OCI-LY1 (cell line): ENCODE measurements around the gene CAB39.

Experiments used
- H2AFZ ChIP-seq: fragments of 200-600 bp; sonication (generic), shearing (Covaris generic); 2 replicates; pipeline ENCODE4 v1.6.0; 2014; ENCODE audit warnings: antibody characterized with exemption, mild to moderate bottlenecking, low read length
- H3F3A ChIP-seq: fragments of 200-600 bp; sonication (generic), shearing (Covaris generic); 2 replicates; pipeline ENCODE4 v1.6.0; 2014; ENCODE audit warnings: mild to moderate bottlenecking, antibody characterized with exemption, low read length, moderate library complexity; ENCODE audit not compliant: insufficient read depth
- H3K27ac ChIP-seq: fragments of 200-600 bp; sonication (generic); 2 replicates; pipeline ENCODE4 v1.5.1; 2014; ENCODE audit warnings: low read length, mixed run types, mild to moderate bottlenecking, low read depth; ENCODE audit not compliant: poor library complexity, severe bottlenecking
- H3K27me3 ChIP-seq: fragments of 200-600 bp; sonication (generic); 2 replicates; pipeline ENCODE4 v1.6.0; 2014; ENCODE audit warnings: antibody characterized with exemption, mild to moderate bottlenecking, low read length, moderate library complexity; ENCODE audit not compliant: insufficient read depth
- H3K36me3 ChIP-seq: fragments of 200-600 bp; sonication (generic); 2 replicates; pipeline ENCODE4 v1.6.1; 2014; ENCODE audit warnings: mild to moderate bottlenecking, antibody characterized with exemption, low read length, moderate library complexity, mixed read lengths; ENCODE audit not compliant: insufficient read depth
- H3K4me1 ChIP-seq: fragments of 200-600 bp; sonication (generic); 2 replicates; pipeline ENCODE4 v1.5.1; 2014; ENCODE audit warnings: mild to moderate bottlenecking, low read length, moderate library complexity; ENCODE audit not compliant: insufficient read depth, severe bottlenecking
- H3K4me2 ChIP-seq: fragments of 200-600 bp; sonication (generic), shearing (Covaris generic); 2 replicates; pipeline ENCODE4 v1.6.1; 2014; ENCODE audit warnings: low read length
- H3K4me3 ChIP-seq: fragments of 200-600 bp; sonication (generic); 2 replicates; pipeline ENCODE4 v1.5.1; 2014; ENCODE audit warnings: low read length, low read depth, mild to moderate bottlenecking, mixed read lengths; ENCODE audit not compliant: poor library complexity, severe bottlenecking
- H3K79me2 ChIP-seq: fragments of 200-600 bp; shearing (Covaris generic); 2 replicates; pipeline ENCODE4 v1.6.1; 2016; ENCODE audit warnings: mixed run types, low read length, mixed read lengths; ENCODE audit not compliant: insufficient read depth
- H3K9ac ChIP-seq: fragments of 200-600 bp; sonication (generic), shearing (Covaris generic); 2 replicates; pipeline ENCODE4 v1.6.1; 2014; ENCODE audit warnings: mild to moderate bottlenecking, low read length, mixed read lengths
- H3K9me2 ChIP-seq: fragments of 200-600 bp; sonication (generic), shearing (Covaris generic); 2 replicates; pipeline ENCODE4 v1.6.1; 2014; ENCODE audit warnings: low read depth, mild to moderate bottlenecking, low read length, mixed read lengths
- H3K9me3 ChIP-seq: fragments of 200-600 bp; shearing (Covaris generic); 2 replicates; pipeline ENCODE4 v1.6.1; 2014; ENCODE audit warnings: low read length, mixed read lengths
- H4K20me1 ChIP-seq: fragments of 200-600 bp; sonication (generic), shearing (Covaris generic); 2 replicates; pipeline ENCODE4 v1.6.0; 2016; ENCODE audit warnings: mild to moderate bottlenecking, low read length; ENCODE audit not compliant: insufficient read depth
- CTCF ChIP-seq: fragments of 200-600 bp; sonication (generic), shearing (Covaris generic); IDR thresholded peaks from 2 replicates; pipeline ENCODE4 v1.5.1; 2017; ENCODE audit warnings: mild to moderate bottlenecking, antibody characterized with exemption, low read length, moderate library complexity, mixed read lengths
- EZH2 ChIP-seq: fragments of 200-600 bp; sonication (generic), shearing (Covaris generic); IDR thresholded peaks from 2 replicates; pipeline ENCODE4 v1.8.0; 2017; ENCODE audit warnings: borderline replicate concordance, mixed run types, mild to moderate bottlenecking, antibody characterized with exemption, low read length, moderate library complexity, mixed read lengths

Gene CAB39

DNA sequence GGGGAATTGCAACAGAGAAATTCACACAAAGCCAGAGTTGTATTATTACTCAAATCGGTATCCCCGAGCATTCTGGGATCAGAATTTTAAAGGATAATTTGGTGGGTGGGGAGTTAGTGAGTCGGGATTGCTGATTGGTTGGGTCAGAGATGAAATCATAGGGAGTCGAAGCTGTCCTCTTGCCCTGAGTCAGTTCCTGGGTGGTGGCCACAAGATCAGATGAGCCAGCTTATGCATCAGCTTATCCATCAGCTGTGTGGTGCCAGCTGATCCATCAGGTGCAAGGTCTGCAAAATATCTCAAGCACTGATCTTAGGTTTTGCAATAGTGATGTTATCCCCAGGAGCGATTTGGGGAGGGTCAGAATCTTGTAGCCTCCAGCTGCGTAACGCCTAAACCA is 117.8 kb downstream of the CAB39 start:
- TF ChIP-seq EZH2 (no peak), CTCF (no peak)
- no peaks in the 10 kb centered on the region for H3K9me2 ChIP-seq
- H3K79me2 ChIP-seq: no peaks in the 10 kb centered on the region
- no peak overlapping the region for H2AFZ ChIP-seq
- H3K9me3 ChIP-seq: peaks cover 4% of the 10 kb centered on the region; the same call in 1 of the 2 replicates
- no peak overlapping the region for H3K4me3 ChIP-seq
- no peak overlapping the region for H3K27ac ChIP-seq
- no peaks in the 10 kb centered on the region for H4K20me1 ChIP-seq
- peaks cover 12% of the 10 kb centered on the region; the same call in 1 of the 2 replicates for H3K27me3 ChIP-seq
- no peaks in the 10 kb centered on the region for H3K4me1 ChIP-seq
- H3F3A ChIP-seq: no peaks in the 10 kb centered on the region
- H3K36me3 ChIP-seq: no peaks in the 10 kb centered on the region; the same call in 1 of the 2 replicates
- no peak overlapping the region for H3K4me2 ChIP-seq
- no peak overlapping the region for H3K9ac ChIP-seq

- H3K79me2 ChIP-seq: no peaks in the 10 kb centered on the region
Measured at GRCh38 chr2:230840301-230840700, 127.7 kb downstream of the CAB39 start.

DNA sequence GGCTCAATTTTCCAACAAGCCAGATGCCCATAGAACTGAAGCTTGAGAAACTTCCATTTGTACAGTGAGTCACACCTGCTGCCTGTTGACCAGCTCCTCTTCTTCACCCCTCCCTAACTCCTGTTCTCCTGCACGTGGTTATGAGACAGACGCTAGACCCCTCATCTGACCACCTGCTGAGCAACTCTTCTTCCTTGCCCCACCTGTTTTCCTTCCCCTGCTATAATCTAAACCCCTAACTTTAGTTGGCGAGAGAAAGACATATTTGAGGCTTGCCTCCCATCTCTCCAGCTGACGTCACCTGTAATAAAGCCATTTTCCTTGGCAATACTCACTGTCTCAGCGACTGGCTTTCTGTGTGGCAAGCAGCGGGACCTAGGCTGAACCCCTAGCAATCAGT is 129.8 kb downstream of the CAB39 start:
- H3K36me3 ChIP-seq: no peaks in the 10 kb centered on the region
- no peaks in the 10 kb centered on the region for H3K9me3 ChIP-seq
- H3K4me2 ChIP-seq: no peak overlapping the region
- TF ChIP-seq CTCF (no peak), EZH2 (no peak)
- no peaks in the 10 kb centered on the region for H3K4me1 ChIP-seq
- H3K4me3 ChIP-seq: no peak overlapping the region
- H3K27me3 ChIP-seq: no peaks in the 10 kb centered on the region; the same call in 1 of the 2 replicates
- H4K20me1 ChIP-seq: no peaks in the 10 kb centered on the region
- no peak overlapping the region for H3K9ac ChIP-seq
- no peaks in the 10 kb centered on the region for H3K9me2 ChIP-seq
- H3K79me2 ChIP-seq: no peaks in the 10 kb centered on the region
- H3F3A ChIP-seq: no peaks in the 10 kb centered on the region
- H2AFZ ChIP-seq: no peak overlapping the region
- H3K27ac ChIP-seq: no peak overlapping the region

More at GRCh38 chr2:230840301-230840700, 127.7 kb downstream of the CAB39 start:
- no peaks in the 10 kb centered on the region for H4K20me1 ChIP-seq
- no peaks in the 10 kb centered on the region for H3K4me1 ChIP-seq
- H3K9ac ChIP-seq: no peak overlapping the region
- H3K4me2 ChIP-seq: no peak overlapping the region
- no peaks in the 10 kb centered on the region for H3K36me3 ChIP-seq
- no peak overlapping the region for H2AFZ ChIP-seq
- H3K27ac ChIP-seq: no peak overlapping the region
- H3F3A ChIP-seq: no peaks in the 10 kb centered on the region
- H3K9me3 ChIP-seq: no peaks in the 10 kb centered on the region
- no peak overlapping the region for H3K4me3 ChIP-seq
- no peaks in the 10 kb centered on the region; the same call in 1 of the 2 replicates for H3K27me3 ChIP-seq
- no peak for TF ChIP-seq EZH2
- TF ChIP-seq CTCF: no peak
- H3K9me2 ChIP-seq: no peaks in the 10 kb centered on the region
